Parathyroid adenoma (tissue), 2 donors: Measurements from ENCODE around the gene ERMARD.

Source experiments
- H2AFZ ChIP-seq: fragments of 300-600 bp; sonication (generic); one replicate; pipeline ENCODE4 v1.7.0; 2017; ENCODE audit warnings: antibody characterized with exemption, mild to moderate bottlenecking
- H3K27ac ChIP-seq: fragments of 300-600 bp; sonication (generic); one replicate; pipeline ENCODE4 v1.7.0; 2017
- H3K27me3 ChIP-seq: fragments of 300-600 bp; sonication (generic); one replicate; pipeline ENCODE4 v1.7.0; 2017; ENCODE audit warnings: low read length; ENCODE audit not compliant: control insufficient read depth, insufficient read depth
- H3K36me3 ChIP-seq: fragments of 300-600 bp; sonication (generic); one replicate; pipeline ENCODE4 v1.7.0; 2017; ENCODE audit warnings: low read length; ENCODE audit not compliant: control insufficient read depth, insufficient read depth
- H3K4me1 ChIP-seq: fragments of 300-600 bp; sonication (generic); one replicate; pipeline ENCODE4 v1.7.0; 2017; ENCODE audit warnings: control low read depth
- H3K4me2 ChIP-seq: fragments of 300-600 bp; sonication (generic); one replicate; pipeline ENCODE4 v1.7.0; 2017; ENCODE audit warnings: low read length
- H3K4me3 ChIP-seq: fragments of 300-600 bp; sonication (generic); one replicate; pipeline ENCODE4 v1.7.0; 2017; ENCODE audit warnings: low read depth, low read length
- H3K79me2 ChIP-seq: fragments of 300-600 bp; sonication (generic); one replicate; pipeline ENCODE4 v1.7.0; 2017; ENCODE audit warnings: control low read depth
- H3K9ac ChIP-seq: fragments of 300-600 bp; sonication (generic); one replicate; pipeline ENCODE4 v1.7.0; 2017; ENCODE audit warnings: mild to moderate bottlenecking
- H3K9me3 ChIP-seq: fragments of 300-600 bp; sonication (generic); one replicate; pipeline ENCODE4 v1.7.0; 2017; ENCODE audit warnings: low read length; ENCODE audit not compliant: control insufficient read depth
- TF ChIP-seq, protein P1 (sequence below): fragments of 300-600 bp; sonication (generic); IDR thresholded peaks from one replicate; pipeline ENCODE4 v1.7.0; 2017; ENCODE audit warnings: antibody characterized with exemption, mild to moderate bottlenecking
- donor health status: primary hyperparathyroidism.

Gene ERMARD

DNA sequence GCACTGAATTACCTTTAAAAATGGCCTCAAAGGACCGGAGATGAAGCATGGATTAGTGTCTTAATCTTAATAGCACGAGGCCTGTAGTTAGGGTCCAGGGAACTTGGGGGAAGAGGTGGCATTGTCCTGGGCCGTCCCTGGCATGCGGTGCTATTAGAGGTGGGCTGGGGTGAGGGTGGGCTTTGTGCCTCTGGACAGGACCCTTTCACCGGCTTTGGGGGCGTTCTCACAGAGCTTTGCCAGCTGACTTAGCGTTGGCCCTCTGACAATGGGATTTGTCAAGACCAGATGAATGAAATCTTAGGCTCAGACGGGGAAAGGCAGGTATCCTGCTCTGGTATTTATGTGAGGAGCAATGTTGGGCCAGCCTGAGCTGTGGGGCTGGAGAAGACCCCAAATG lies 59.6 kb downstream of the ERMARD start:
- Histone ChIP-seq H3K79me2 (no peaks in the 10 kb centered on the region), H3K36me3 (no peaks in the 10 kb centered on the region), H2AFZ (no peak overlapping the region), H3K9ac (no peak overlapping the region), H3K27me3 (no peaks in the 10 kb centered on the region), H3K27ac (no peak overlapping the region), H3K9me3 (no peaks in the 10 kb centered on the region), H3K4me3 (no peak overlapping the region), H3K4me2 (no peak overlapping the region), H3K4me1 (no peaks in the 10 kb centered on the region)
- TF ChIP-seq, protein P1, sequence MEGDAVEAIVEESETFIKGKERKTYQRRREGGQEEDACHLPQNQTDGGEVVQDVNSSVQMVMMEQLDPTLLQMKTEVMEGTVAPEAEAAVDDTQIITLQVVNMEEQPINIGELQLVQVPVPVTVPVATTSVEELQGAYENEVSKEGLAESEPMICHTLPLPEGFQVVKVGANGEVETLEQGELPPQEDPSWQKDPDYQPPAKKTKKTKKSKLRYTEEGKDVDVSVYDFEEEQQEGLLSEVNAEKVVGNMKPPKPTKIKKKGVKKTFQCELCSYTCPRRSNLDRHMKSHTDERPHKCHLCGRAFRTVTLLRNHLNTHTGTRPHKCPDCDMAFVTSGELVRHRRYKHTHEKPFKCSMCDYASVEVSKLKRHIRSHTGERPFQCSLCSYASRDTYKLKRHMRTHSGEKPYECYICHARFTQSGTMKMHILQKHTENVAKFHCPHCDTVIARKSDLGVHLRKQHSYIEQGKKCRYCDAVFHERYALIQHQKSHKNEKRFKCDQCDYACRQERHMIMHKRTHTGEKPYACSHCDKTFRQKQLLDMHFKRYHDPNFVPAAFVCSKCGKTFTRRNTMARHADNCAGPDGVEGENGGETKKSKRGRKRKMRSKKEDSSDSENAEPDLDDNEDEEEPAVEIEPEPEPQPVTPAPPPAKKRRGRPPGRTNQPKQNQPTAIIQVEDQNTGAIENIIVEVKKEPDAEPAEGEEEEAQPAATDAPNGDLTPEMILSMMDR, result no peak

DNA sequence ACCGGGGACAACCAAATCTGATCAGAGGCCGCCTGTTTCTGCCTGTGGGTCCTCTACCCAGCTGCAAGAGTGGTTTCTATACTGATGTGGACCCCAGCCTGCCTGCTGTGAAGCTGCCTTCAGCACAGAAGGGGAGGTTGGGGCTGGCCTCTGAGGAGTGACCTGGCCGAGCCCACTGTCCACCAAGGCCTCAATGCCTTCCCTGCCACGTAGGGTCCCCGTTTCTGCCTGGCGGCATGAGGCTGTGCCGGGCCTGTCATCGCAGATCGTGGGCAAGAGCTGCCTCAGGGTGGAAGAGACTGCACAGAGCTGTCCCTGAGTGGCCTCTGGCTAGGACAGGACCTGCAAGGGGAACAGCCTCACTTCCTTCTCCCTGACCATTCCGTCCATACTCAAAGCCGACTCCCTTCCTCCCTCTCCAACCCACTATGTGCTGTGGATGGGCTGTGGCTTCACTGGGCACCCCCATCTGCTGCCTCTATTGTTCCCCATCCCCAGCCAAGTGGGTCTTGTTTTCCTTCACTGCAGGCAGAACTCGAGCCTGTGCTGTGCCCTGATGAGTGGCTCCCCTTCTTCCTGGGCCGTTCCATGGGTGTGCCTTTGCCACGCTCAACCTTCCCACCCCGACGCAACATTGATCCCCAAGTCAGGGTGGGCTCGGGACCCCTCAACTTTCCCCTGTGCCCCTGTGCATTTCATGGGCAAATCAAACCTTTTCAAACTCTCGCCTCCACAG lies 60.3 kb downstream of the ERMARD start:
- Histone ChIP-seq H3K27me3 (no peaks in the 10 kb centered on the region), H3K4me2 (no peak overlapping the region), H3K9me3 (no peaks in the 10 kb centered on the region), H3K4me3 (no peak overlapping the region), H3K79me2 (no peaks in the 10 kb centered on the region), H3K9ac (no peak overlapping the region), H3K4me1 (no peaks in the 10 kb centered on the region), H3K27ac (no peak overlapping the region), H3K36me3 (no peaks in the 10 kb centered on the region), H2AFZ (no peak overlapping the region)
- TF ChIP-seq, protein P1, result no peak

DNA sequence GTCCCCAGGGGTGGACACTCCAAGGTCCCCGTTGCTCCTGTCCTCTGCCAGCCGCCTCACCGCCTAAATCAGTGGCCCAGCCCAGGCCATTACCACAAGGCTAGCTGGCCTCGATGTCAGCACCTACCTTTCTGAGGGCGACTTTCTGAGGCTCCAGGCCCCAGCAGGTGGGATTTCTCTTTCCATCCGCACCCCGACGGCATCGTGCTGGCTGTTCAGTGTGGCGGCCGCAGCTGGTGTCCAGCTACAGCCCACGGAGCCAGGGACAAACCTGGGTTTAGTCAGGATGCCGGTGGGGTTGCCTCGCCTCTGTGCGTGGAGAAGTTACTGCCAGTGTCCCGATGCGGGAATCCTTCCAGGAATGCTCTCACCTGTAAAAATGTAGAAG lies 60.8 kb downstream of the ERMARD start:
- no peaks in the 10 kb centered on the region for H3K9me3 ChIP-seq
- TF ChIP-seq, protein P1, result no peak
- no peaks in the 10 kb centered on the region for H3K4me1 ChIP-seq
- H3K4me2 ChIP-seq, result no peak overlapping the region
- no peak overlapping the region for H3K4me3 ChIP-seq
- no peak overlapping the region for H3K27ac ChIP-seq
- H3K36me3 ChIP-seq, result no peaks in the 10 kb centered on the region
- no peaks in the 10 kb centered on the region for H3K79me2 ChIP-seq
- H3K27me3 ChIP-seq, result no peaks in the 10 kb centered on the region
- H2AFZ ChIP-seq, result no peak overlapping the region
- no peak overlapping the region for H3K9ac ChIP-seq

DNA sequence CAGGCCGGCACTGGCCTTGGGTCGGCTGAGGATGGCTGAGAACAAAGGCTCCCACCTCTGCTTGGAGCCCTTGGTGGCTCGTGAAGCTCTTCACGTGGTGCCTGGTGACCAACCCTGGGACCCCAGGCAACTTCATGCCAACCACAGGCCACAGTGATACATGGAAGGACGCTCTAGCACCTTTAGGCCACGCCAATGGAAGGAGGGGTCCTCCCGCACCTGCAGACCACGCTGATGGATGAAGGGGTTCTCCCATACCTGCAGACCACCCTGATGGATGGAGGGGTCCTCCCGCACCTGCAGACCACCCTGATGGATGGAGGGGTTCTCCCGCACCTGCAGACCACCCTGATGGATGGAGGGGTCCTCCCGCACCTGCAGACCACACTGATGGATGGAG lies 62.5 kb downstream of the ERMARD start:
- Histone ChIP-seq H3K27ac (no peak overlapping the region), H3K79me2 (no peaks in the 10 kb centered on the region), H2AFZ (no peak overlapping the region), H3K4me3 (no peak overlapping the region), H3K4me2 (no peak overlapping the region), H3K4me1 (no peaks in the 10 kb centered on the region), H3K9ac (no peak overlapping the region), H3K36me3 (no peaks in the 10 kb centered on the region), H3K27me3 (no peaks in the 10 kb centered on the region), H3K9me3 (no peaks in the 10 kb centered on the region)
- TF ChIP-seq, protein P1, result no peak

DNA sequence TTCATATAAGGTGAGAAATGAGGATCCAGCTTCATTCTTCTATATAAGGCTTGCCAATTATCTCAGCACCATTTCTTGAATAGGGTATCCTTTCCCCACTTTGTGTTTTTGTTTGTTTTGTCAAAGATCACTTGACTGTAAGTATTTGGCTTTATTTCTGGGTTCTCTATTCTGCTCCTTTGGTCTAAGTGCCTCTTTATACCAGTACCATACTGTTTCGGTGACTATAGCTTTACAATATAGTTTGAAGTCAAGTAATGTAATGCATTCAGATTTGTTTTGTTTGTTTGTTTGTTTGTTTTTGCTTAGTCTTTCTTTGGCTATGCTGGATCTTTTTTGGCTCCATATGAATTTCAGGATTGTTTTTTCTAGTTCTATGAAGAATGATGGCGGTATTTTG lies 64.6 kb downstream of the ERMARD start:
- TF ChIP-seq, protein P1, result no peak
- H3K4me2 ChIP-seq, result no peak overlapping the region
- no peak overlapping the region for H3K27ac ChIP-seq
- H2AFZ ChIP-seq, result no peak overlapping the region
- no peak overlapping the region for H3K9ac ChIP-seq
- no peaks in the 10 kb centered on the region for H3K9me3 ChIP-seq
- no peaks in the 10 kb centered on the region for H3K36me3 ChIP-seq
- H3K4me3 ChIP-seq, result no peak overlapping the region
- no peaks in the 10 kb centered on the region for H3K27me3 ChIP-seq
- H3K79me2 ChIP-seq, result no peaks in the 10 kb centered on the region
- no peaks in the 10 kb centered on the region for H3K4me1 ChIP-seq
